Measurements from ENCODE around the gene SLC4A3.
A peak's percentile ranks its signal among the peaks of the same experiment; 100 is the strongest.

SLC4A3 gene

DNA sequence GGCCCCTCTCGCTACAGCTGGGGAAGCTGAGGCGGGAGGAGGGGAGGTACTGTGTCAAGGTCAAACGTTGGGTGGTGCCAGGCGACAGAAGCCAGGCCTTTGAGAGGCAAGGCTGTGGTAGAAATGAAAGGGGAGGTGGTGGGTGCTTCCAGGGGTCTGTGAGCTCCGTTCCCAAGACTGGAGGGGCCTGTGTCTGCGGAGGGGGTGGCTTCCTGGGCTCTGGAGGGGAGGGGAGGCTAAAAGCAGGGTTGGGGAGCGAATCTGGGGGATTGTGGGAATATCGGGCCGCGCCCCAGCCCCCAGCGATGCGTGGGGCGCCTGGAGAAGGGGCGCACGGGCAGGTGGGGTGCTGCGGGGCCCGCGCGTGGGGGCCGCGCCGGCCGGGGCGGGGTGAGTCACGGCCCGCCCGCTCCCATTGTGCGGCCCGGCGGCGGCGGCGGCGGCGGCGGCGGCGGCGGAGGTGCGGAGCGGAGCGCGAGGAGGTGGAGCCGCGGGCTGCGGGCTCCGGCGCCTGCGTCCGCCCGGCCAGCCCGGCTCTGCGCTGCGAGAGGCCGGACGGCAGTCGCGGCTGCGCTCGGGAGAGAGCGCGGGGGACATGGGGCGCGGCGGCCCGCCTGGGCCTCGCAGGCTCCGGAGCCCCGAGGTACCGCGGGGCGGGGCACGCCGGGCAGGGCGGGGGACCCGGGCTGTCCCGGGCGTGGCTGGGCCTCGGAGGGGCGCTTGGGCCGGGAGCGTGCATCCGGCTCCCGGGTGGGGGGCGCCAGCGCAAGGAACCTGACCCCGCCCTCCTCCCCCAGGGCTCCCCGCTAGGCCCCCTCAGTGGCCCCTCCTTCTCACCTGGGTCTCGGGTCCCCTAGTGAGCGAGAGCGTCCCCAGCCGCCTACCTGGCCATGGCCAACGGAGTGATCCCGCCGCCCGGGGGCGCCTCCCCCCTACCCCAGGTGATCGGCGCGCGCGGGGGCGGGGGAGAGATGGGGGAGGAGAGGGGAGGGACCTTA, at the start of gene SLC4A3:
Gene SLC4A3 (plus strand): TSS at position 528 of the 998 bp plus-strand sequence. CDS start 363 bp downstream, at position 891.
- DNase-seq = no peak

GRCh38 chr2:219578811-219579613, 48.4 kb upstream of the SLC4A3 start:
- no peak for DNase-seq

- DNase-seq = no peak
Measured at GRCh38 chr2:219581346-219581745, 46.1 kb upstream of the SLC4A3 start.

GRCh38 chr2:219591091-219591490, 36.3 kb upstream of the SLC4A3 start:
- no peak for DNase-seq

DNA sequence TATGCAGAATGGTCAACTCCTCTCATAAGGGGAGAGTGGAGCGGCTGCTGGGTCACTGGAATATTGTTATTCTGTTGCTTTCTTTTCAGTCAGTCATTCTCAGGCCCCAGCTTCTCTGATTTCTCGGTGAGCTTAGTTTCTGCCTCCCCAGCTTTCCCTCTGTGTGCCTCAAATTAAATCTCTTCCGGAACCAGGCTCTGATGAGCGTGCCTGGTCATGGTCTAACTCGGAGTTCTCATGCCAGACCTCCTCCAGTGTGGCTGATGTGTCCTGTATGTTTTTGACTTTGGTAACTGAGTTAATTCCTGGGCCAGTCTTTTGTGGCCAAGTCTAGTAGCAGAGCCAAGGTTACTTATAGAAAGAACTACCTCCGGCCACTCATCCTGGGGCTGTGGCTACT, 34.7 kb upstream of the SLC4A3 start:
- DNase-seq = no peak

DNA sequence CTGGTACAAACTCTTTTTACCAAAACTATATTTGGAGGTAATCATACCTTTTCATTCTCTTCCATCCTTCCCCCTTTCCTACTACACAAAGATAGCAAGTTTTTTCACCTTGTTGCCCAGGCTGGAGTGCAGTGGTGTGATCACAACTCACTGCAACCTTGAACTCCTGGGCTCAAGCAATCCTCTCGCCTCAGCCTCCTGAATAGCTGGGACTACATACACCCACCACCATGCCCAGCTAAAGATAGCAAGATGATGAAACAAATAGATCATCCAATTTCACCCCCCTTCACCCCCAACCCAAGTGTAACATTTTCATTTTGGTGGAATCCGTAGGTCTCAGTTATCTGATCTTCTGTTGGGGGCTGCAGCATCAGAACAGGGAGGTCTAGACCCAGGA, 34.3 kb upstream of the SLC4A3 start:
- DNase-seq = no peak

- DNase-seq = no peak
Measured at GRCh38 chr2:219595256-219595655, 32.2 kb upstream of the SLC4A3 start.

GRCh38 chr2:219596954-219597551, 30.4 kb upstream of the SLC4A3 start:
- no peak for DNase-seq

DNA sequence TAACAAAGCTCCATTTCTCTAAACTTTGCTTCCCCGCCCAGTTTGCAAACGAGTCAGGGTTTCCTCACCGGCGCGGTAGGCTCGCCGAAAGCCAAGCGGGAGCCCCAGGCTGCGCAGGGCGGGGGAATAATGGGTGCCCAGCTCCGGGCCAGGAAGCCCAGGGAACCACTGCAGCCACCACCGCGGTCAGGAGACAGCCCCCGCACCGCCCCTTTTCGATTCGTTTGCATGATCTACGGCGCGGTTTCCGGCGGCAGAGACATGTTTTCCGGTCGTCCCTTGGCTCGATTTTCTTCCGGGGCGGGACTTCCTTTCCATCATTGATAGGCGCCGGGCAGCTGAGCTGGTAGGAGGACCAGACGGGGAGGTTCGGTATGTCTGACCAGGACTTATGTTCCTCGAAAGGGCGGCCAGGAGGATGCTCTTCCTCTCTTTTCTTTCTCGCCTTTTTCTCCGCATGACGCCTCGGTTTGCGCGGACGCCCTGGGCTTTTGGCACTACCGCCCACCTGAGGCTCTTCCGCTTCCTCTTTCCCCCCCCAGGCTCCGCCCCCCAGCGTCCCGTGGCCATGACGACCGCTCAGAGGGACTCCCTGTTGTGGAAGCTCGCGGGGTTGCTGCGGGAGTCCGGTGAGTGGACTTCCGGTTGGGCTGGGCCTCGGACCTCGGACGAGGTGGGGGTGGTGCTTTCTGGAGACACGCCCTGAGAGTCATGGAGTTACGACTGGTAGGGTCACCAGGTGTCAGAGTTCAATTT, 29.7 kb upstream of the SLC4A3 start, which contains the start of gene STK11IP:
Gene STK11IP (plus strand): TSS at position 306 of the 756 bp plus-strand sequence. CDS start 263 bp downstream, at position 569.
- peak; percentile 93 for DNase-seq

DNA sequence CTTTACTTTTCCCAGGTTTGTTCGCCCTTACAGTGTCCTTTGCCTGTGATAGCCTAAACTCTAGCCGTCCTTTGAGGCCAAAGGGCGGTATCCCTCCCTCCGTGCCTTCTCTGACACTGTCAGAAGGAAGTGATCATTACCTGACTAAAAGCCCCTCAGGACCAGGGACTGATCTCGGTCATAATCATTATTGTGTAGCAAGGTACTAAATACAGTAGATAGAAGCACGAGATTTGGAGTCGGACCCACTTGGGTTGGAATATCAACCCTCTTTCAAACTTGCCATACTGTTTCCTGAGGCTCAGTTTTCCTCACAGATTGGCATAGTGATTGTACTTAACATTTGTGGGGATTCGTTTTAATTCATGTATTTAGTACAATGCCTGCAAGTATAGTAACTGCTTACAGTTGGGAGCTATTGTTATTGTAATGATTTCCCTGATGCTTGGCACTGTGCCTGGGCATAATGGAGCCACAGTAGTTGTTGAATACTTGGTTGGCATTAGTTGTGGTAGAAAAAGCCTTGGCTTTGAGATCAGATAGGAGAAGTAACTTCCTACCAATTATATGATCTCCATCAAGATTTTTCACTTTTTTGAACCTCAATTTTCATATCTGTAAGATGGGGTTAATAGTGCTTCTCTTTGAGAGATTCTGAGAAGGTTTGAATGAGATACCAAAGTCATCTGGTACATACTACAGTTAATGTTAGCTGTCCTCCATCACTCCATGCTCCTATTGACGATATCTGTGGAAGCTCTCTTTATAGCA, 28.9 kb upstream of the SLC4A3 start:
- DNase-seq = no peak

DNA sequence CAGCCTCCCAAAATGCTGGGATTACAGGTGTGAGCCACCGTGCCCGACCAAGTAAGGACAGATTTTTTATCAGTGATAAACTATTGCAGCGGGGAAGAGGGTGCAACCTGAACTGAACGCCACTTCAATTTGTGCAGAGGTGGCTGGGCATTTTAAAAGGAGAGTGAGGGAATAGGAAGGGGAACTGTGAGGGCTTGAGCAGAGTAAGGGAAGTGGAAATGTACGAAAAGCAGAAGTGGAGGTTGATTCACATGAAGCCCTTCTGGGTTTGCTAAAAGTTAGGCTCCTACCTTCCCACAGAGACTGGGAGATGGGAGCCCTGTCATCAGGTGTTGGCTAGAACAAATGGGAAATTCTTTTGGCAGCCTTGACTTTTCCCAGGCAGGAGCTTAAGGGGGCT, 23.7 kb upstream of the SLC4A3 start:
- no peak for DNase-seq

GRCh38 chr2:219605607-219605954, 21.8 kb upstream of the SLC4A3 start:
- DNase-seq = no peak

DNA sequence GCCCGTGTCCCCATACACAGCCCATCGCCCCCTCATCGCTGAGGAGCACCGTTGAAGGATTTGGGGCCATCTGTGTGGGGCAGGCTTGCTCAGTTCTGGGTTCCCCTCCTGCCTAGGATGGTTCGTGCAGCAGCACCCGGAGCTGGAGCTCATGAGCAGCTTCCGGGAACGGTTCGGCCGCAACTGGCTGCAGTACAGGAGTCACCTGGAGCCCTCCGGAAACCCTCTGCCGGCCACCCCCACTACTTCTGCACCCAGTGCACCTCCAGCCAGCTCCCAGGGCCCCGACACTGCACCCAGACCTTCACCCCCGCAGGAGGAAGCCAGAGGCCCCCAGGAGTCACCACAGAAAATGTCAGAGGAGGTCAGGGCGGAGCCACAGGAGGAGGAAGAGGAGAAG, 19.5 kb upstream of the SLC4A3 start:
- no peak for DNase-seq

DNA sequence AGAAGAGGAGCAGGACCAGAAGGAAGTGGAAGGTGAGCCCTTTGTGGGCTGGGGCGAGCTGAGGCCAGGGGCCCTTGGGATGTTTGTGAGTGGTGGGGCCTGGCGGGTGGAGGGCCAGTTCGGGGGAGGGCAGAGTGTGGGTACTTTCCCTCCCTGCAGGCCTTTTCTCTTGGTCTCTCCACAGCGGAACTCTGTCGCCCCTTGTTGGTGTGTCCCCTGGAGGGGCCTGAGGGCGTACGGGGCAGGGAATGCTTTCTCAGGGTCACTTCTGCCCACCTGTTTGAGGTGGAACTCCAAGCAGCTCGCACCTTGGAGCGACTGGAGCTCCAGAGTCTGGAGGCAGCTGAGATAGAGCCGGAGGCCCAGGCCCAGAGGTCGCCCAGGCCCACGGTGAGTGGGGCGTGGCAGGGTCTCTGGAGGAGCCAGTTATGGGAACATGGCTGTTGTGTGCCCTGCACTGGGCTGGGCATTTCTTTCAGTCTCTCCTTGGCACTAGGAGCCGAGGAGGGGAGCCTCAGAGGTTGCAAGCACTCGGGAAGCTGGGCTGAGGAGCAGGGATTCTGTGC, 18.9 kb upstream of the SLC4A3 start:
- DNase-seq = no peak

- no peak for DNase-seq
Measured at GRCh38 chr2:219609149-219609750, 18.2 kb upstream of the SLC4A3 start.

DNA sequence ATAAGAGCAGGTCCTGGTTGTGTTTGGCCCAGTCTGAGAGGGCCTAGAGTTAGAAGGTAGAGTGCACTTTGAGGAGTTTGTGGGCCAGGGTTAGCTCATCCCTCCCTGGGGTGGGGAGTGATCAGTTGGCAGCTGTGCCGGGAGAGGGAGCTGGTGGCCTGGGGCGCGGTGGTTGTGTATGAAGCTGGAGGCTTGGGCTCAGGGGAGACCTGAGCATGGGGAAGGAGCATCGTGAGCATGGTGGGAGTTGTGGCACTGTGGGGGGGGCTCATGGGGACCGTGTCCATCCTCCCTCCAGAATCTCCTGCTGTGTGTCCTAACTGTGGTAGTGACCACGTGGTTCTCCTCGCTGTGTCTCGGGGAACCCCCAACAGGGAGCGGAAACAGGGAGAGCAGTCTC, 16.1 kb upstream of the SLC4A3 start:
- no peak for DNase-seq

DNA sequence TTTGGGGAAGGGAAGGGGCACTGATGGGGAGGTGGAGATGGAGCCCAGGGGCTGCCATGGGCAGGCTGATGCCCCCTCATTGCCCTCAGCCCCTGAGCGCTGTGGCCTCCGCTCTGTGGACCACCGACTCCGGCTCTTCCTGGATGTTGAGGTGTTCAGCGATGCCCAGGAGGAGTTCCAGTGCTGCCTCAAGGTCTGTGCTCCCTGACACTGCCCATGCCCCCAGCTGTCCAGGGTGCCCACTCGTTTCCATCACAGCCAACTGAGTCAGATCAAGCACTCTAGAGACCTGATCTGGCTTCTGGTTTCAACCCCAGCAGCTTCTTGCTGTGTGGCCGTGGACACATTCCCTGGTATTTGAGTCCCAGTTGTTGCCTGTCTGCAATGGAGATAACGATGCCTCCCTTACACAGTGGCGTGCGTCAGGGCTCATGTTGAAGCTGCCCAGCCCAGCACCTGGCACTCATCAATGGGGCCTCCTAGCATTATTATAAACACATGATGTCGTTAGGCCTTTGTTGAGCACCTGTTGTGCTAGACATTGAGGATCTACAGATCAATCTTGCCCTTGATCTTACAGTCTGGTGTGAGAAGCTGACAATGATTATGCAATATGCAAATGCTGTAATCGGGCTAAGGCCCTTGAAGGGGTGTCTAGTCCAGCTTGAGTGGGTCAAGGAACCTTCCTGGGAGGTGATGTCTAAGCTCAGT, 15.4 kb upstream of the SLC4A3 start:
- DNase-seq = no peak

DNA sequence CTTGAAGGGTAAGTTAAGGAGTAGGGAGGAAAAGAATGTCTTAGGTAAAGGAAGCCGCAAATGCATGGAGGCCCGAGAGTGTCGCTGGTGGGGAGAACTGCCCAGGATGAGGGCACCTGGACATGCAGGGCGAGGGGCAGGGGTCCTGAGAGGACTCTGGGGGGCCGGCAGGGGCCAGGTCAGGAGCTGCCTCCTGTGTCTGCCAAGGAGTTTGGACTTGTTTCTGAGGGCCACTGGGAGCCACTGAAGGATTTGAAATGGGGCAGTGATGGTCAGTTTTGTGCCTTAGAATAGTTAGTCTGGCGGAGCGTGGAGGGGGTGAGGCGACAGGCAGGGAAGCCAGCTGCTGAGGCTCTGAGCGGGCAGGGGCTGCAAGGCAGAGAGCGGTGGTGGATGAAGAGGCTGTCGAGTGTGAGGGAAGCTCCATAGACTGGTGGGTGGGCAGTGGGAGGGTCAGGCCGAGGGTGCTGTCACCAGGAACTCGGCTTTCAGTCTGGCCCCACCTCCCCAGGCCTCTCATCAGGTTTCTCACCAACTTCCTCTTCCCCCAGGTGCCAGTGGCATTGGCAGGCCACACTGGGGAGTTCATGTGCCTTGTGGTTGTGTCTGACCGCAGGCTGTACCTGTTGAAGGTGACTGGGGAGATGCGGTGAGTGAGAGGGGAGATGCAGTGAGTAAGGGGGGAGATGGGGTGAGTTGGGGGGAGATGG, 14.7 kb upstream of the SLC4A3 start:
- DNase-seq = no peak

DNA sequence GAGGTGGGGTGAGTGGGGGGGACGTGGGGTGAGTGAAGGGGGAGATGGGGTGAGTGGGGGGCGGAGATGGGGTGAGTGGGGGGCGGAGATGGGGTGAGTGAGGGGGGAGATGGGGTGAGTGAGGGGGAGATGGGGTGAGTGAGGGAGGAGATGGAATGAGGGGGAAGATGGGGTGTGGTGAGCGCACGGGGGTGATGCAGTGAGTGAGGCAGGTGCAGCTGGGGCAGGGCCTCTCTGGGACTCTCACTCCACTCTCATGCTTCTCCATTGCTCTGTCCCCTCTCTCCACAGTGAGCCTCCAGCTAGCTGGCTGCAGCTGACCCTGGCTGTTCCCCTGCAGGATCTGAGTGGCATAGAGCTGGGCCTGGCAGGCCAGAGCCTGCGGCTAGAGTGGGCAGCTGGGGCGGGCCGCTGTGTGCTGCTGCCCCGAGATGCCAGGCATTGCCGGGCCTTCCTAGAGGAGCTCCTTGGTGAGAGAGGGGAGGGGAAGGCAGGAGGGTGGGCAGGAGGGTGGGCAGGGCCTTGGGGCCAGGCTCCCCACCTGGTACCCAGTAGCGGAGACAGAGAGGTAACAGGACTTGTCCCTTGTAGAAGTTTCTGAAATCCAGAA, 13.9 kb upstream of the SLC4A3 start:
- DNase-seq = no peak

Measured in activated CD8-positive, alpha-beta memory T cell treated with anti-CD3 and anti-CD28 coated beads, Interleukin-2, amount 50 U/mL, for 48 hours (primary cell).